GM23248 (cell line): ENCODE results near the gene SNAPC4.

ENCODE experiments used
- EZH2 ChIP-seq: fragments of 200-600 bp; sonication (generic); IDR thresholded peaks from 2 replicates; pipeline ENCODE4 v1.6.1; 2018; ENCODE audit warnings: antibody characterized with exemption, mild to moderate bottlenecking; ENCODE audit not compliant: insufficient read depth, poor library complexity, severe bottlenecking
- EZH2phosphoT487 ChIP-seq: fragments of 200-600 bp; sonication (generic); IDR thresholded peaks from 2 replicates; pipeline ENCODE4 v1.6.1; 2018; ENCODE audit warnings: antibody characterized with exemption, moderate library complexity, mild to moderate bottlenecking, low read depth; ENCODE audit not compliant: insufficient read depth

- TF ChIP-seq EZH2, result no peak
- no peak for TF ChIP-seq EZH2phosphoT487
Measured at GRCh38 chr9:136393531-136393930, 6.4 kb downstream of the SNAPC4 start.
